ENCODE data around the gene AGO1.

AGO1 gene

DNA sequence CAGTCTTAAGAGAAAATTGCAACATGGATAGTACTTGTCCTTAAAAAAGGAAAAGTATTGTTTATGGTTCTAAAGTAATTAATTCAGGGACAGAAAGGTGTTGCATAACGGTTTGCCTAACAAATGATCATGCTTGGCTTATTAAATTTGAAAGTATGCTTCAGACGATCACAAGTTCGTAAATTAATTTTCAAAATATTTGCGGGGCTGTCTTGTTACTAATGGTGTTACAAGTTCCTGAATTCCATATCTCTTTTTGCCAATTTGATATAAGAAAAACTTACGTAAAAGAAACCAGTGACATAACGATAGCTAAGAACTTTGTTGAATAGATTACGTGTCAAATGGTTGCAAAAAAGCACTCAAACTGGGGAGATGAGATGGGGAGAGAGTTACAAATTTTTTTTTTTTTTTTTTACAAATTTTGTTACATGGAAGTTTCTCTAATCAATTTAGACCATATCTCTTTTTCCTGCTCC, 49.2 kb downstream of the AGO1 start:
- in situ Hi-C loops (cut with MboI; ENCODE audit: low sequenced_read_pairs, unreplicated experiment): no loop called here
- no peak for DNase-seq (ENCODE audit: low spot score)
- TF ChIP-seq, protein P1, sequence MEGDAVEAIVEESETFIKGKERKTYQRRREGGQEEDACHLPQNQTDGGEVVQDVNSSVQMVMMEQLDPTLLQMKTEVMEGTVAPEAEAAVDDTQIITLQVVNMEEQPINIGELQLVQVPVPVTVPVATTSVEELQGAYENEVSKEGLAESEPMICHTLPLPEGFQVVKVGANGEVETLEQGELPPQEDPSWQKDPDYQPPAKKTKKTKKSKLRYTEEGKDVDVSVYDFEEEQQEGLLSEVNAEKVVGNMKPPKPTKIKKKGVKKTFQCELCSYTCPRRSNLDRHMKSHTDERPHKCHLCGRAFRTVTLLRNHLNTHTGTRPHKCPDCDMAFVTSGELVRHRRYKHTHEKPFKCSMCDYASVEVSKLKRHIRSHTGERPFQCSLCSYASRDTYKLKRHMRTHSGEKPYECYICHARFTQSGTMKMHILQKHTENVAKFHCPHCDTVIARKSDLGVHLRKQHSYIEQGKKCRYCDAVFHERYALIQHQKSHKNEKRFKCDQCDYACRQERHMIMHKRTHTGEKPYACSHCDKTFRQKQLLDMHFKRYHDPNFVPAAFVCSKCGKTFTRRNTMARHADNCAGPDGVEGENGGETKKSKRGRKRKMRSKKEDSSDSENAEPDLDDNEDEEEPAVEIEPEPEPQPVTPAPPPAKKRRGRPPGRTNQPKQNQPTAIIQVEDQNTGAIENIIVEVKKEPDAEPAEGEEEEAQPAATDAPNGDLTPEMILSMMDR (IDR thresholded peaks at IDR 0.05; ENCODE audit: borderline replicate concordance, control extremely low read depth, extremely low read depth, insufficient read depth, missing control alignments): no peak

DNA sequence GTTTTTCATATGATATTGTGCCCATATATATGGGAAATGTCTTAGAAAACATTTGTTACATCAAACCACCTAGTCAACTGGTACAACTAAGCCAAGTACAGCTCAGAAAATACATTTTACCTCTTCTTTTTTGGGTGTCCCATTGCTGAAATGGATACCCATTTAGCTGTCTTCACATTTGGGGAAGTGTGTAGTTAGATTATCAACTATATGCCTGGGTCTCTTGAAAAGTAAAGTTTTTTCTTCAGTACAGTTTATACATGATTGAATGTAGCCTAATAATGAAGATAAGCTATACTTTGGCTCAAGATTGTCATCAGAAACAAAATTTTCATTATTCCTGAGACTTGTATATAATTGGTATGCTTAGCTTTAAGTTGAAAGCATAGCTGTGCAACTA, 49.9 kb downstream of the AGO1 start:
- no peak for DNase-seq (ENCODE audit: low spot score)
- in situ Hi-C loops (cut with MboI; ENCODE audit: low sequenced_read_pairs, unreplicated experiment): no loop called here
- TF ChIP-seq, protein P1 (IDR thresholded peaks at IDR 0.05; ENCODE audit: borderline replicate concordance, control extremely low read depth, extremely low read depth, insufficient read depth, missing control alignments): no peak

DNA sequence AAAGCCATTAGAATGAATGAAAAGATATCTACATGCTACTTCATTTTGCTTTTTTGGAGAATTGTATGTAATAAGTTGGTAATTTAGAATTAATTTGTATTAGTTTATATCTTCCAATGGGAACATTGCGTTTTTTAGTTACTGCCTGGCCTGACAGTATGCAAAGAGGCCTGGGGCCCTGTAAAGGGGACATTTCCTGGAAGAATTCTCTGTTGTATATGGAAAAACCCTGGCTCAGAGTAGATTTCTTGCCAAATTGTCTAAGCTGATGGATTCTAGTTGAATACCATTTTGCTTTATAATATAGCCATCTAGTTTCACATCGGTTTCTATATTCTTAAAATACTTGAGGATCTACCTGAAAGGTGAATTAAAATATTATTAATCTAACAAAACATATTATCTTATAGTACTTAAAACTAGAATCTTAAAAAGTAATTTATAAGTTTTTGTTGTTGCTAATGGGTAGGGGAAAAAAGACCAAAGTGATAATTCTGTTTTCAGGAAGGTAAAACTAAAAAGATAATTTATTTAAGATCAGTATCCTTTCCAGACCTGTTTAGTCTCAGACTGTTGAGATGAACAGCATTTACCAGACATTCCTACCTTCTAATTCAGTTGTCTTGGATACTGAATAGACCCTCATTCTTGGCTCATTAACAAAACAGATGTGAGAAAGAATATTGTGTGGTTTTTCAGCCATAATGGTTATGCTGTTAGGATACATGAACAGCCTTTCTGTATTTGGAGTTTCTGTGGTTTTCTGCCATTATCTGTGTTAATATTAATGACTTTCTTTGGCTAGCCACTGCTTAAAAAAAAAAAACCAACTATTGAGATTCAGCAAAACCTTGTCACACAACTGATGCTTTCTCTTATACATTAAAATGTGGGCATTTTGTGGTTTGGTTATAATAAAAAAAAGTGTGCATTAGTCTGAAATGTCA, 52.7 kb downstream of the AGO1 start:
- TF ChIP-seq, protein P1 (IDR thresholded peaks at IDR 0.05; ENCODE audit: borderline replicate concordance, control extremely low read depth, extremely low read depth, insufficient read depth, missing control alignments): no peak
- DNase-seq (ENCODE audit: low spot score): no peak
- in situ Hi-C loops (cut with MboI; ENCODE audit: low sequenced_read_pairs, unreplicated experiment): no loop called here

DNA sequence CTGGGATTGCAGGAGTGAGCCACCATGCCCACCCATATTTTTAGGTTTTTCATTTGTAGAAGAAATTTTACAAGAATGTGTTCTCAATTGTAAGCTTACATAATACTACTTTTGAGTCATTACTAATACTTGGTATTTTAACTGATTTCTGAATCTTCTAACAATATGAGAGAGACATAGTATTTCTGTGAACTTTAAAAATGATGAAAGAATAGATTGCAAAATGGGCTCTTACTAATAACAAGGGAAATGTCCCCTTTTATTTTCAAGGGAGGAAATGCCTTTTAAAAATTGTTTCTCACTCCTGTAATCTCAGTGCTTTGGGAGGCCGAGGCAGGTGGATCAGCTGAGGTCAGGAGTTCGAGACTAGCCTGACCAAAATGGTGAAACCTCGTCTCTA, 53.8 kb downstream of the AGO1 start:
- in situ Hi-C loops (cut with MboI; ENCODE audit: low sequenced_read_pairs, unreplicated experiment): no loop called here
- DNase-seq (ENCODE audit: low spot score): no peak
- TF ChIP-seq, protein P1 (IDR thresholded peaks at IDR 0.05; ENCODE audit: borderline replicate concordance, control extremely low read depth, extremely low read depth, insufficient read depth, missing control alignments): no peak

DNA sequence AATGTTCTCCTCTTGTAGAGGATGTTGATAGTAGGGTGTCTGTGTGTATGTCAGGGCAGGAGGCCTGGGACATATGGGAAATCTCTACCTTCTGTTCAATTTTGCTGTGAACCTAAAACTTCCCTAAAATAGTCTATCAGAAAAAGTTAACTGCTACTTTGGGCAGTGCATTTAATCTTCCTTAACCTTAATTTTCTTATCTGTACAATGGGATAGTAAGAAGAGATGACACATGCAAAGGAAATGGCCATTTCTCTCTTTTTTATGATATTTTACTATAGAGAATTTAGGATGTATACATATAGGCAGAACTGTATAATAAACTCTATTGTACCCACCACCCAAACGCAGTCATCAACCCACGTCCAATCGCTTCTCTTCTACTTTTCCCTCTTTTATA, 56.5 kb downstream of the AGO1 start:
- in situ Hi-C loops (cut with MboI; ENCODE audit: low sequenced_read_pairs, unreplicated experiment): no loop called here
- TF ChIP-seq, protein P1 (IDR thresholded peaks at IDR 0.05; ENCODE audit: borderline replicate concordance, control extremely low read depth, extremely low read depth, insufficient read depth, missing control alignments): no peak
- no peak for DNase-seq (ENCODE audit: low spot score)

DNA sequence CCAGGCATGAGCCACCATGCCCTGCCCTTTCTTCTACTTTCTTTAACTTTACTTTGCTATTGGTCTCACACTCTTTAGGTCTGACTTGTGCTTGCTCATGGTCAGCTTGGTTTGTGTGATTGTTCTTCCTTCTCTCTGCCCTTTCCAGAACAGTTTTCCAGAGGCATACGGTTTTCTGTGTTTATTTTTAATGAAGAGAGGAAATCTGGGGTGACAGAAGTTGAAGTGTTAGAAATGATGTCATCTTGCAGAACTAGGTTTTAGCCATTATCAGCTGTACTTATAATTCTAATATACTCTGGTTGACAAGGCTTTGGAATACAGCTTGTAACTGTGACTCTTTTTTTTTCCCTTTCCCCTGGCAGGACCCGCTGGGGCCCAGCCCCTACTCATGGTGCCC, 62.3 kb downstream of the AGO1 start:
- TF ChIP-seq, protein P1 (IDR thresholded peaks at IDR 0.05; ENCODE audit: borderline replicate concordance, control extremely low read depth, extremely low read depth, insufficient read depth, missing control alignments): no peak
- no peak for DNase-seq (ENCODE audit: low spot score)
- in situ Hi-C loops (cut with MboI; ENCODE audit: low sequenced_read_pairs, unreplicated experiment): no loop called here
